GM06990 (cell line): Measurements from ENCODE around the gene MARCHF7.
"Not testable (repeated sequence)": the region's sequence is repeated elsewhere in the genome, so short reads cannot be mapped to it uniquely, and the experiment has no call there.

Experiments
- DNase-seq: peaks from one replicate; pipeline ENCODE4 v3.0.0-alpha.2; 2011; ENCODE audit not compliant: insufficient read length; ENCODE audit errors: extremely low read depth
- H3K27me3 ChIP-seq: replicated peaks from 2 replicates; pipeline ENCODE4 v1.6.0; 2011; ENCODE audit warnings: low read length; ENCODE audit not compliant: control insufficient read depth, insufficient read depth
- H3K36me3 ChIP-seq: 2 replicates; pipeline ENCODE4 v1.5.1; 2011; ENCODE audit warnings: low read length; ENCODE audit not compliant: control insufficient read depth, insufficient read depth
- H3K4me3 ChIP-seq: replicated peaks from 2 replicates; pipeline ENCODE4 v1.5.1; 2011; ENCODE audit warnings: low read depth, mild to moderate bottlenecking, control low read depth, low read length
- CTCF ChIP-seq: IDR thresholded peaks from 2 replicates; pipeline ENCODE4 v1.5.1; 2011; ENCODE audit warnings: low read length, control low read depth, mild to moderate bottlenecking, inconsistent platforms; ENCODE audit not compliant: insufficient read depth, poor library complexity, severe bottlenecking

MARCHF7 gene

GRCh38 chr2:159712143-159712928 lies at the start of gene MARCHF7:
TSS of gene MARCHF7 (plus strand) at chr2:159712506. CDS start at chr2:159729023, 16,517 bp downstream.
- no peaks in the 10 kb centered on the region for H3K27me3 ChIP-seq

GRCh38 chr2:159667423-159667822 lies 44.9 kb upstream of the MARCHF7 start:
- not testable (repeated sequence) for DNase-seq, H3K27me3 ChIP-seq, H3K36me3 ChIP-seq, H3K4me3 ChIP-seq

More at GRCh38 chr2:159712143-159712928, at the start of gene MARCHF7:
- peak; percentile 97 for DNase-seq
- H3K36me3 ChIP-seq, result peaks cover 2% of the 10 kb centered on the region; the same call in 1 of the 2 replicates
- H3K4me3 ChIP-seq, result peak within 1 kb of the TSS; percentile 99
- peak; percentile 59 for TF ChIP-seq CTCF

GRCh38 chr2:159671047-159671446 lies 41.3 kb upstream of the MARCHF7 start:
- no peak for DNase-seq
- H3K36me3 ChIP-seq, result no peaks in the 10 kb centered on the region
- H3K27me3 ChIP-seq, result no peaks in the 10 kb centered on the region
- TF ChIP-seq CTCF, result no peak
- H3K4me3 ChIP-seq, result no peak overlapping the region

GRCh38 chr2:159677654-159678053 lies 34.7 kb upstream of the MARCHF7 start:
- no peak for DNase-seq
- no peaks in the 10 kb centered on the region for H3K27me3 ChIP-seq
- no peaks in the 10 kb centered on the region for H3K36me3 ChIP-seq
- no peak overlapping the region for H3K4me3 ChIP-seq
- TF ChIP-seq CTCF, result no peak

- Histone ChIP-seq H3K27me3 (no peaks in the 10 kb centered on the region), H3K4me3 (no peak overlapping the region), H3K36me3 (no peaks in the 10 kb centered on the region)
- TF ChIP-seq CTCF, result no peak
- no peak for DNase-seq
These were observed 31.6 kb upstream of the MARCHF7 start for GRCh38 chr2:159680692-159681091.

GRCh38 chr2:159683817-159684216 lies 28.5 kb upstream of the MARCHF7 start:
- H3K4me3 ChIP-seq, result no peak overlapping the region
- H3K27me3 ChIP-seq, result no peaks in the 10 kb centered on the region
- H3K36me3 ChIP-seq, result no peaks in the 10 kb centered on the region
- DNase-seq, result no peak
- no peak for TF ChIP-seq CTCF
